Activated T-helper 2 cell treated with anti-CD3 and anti-CD28 coated beads, Interferon-gamma antibody, Interleukin-2, Interleukin-4, amounts not matched to agents 10 μg/mL and 5 μg/mL and 100 μg/mL, durations not matched to agents 14 hours and 24 hours and 36 hours (primary cell): ENCODE data around the gene PLXNA1. TPM values are rescaled to one million over a fixed set of nuclear protein-coding genes. Genes with fewer than 3 reads are reported as not detected.

ENCODE experiments used
- DNase-seq: peaks from one replicate; pipeline ENCODE4 v3.0.0; 2021; ENCODE audit warnings: low spot score
- H3K27ac Mint-ChIP-seq: one replicate; pipeline ENCODE4 v1.8.0; 2021; ENCODE audit warnings: mixed read lengths
- H3K27me3 Mint-ChIP-seq: one replicate; pipeline ENCODE4 v1.8.0; 2021; ENCODE audit warnings: low read depth, mixed read lengths
- H3K36me3 Mint-ChIP-seq: one replicate; pipeline ENCODE4 v1.8.0; 2021; ENCODE audit warnings: low read depth, mixed read lengths
- H3K4me1 Mint-ChIP-seq: one replicate; pipeline ENCODE4 v1.8.0; 2021; ENCODE audit warnings: low read depth, mixed read lengths
- H3K4me3 Mint-ChIP-seq: one replicate; pipeline ENCODE4 v1.8.0; 2021; ENCODE audit warnings: low read depth, mild to moderate bottlenecking, moderate library complexity, mixed read lengths
- H3K9me3 Mint-ChIP-seq: one replicate; pipeline ENCODE4 v1.8.0; 2021; ENCODE audit warnings: mixed read lengths
- intact Hi-C: fragments of 100-400 bp; cut with micrococcal nuclease; formaldehyde crosslinking; loops from one replicate; pipeline ENCODE4 v1.15.1; 2023
- total RNA-seq: library from RNA; stranded (reverse); gene quantifications from 2 replicates; pipeline ENCODE4 v1.2.3, GENCODE V29; 2022

The PLXNA1 gene
- total RNA-seq, 1 donor from 2014 or later: 18.9 TPM

DNA sequence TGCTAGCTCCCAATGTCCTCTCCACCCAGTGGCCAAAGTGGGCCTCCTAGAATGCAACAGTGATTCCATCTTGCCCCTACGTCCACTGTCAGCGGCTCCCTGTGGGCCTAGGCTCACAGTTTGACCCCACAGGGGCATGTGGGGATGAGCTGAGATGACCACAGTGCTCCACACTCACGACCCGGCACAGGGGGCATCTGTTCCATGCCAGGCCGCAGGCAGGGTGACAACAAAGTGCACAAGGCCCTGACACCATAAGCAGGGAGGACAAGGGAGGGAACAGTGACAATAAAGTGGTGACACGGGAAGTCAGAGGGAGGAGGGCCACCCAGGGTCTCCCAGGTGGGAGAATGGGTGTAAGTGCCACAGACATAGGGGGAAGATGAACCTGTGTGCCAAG is 5.1 kb upstream of the PLXNA1 start:
- Mint-ChIP-seq H3K4me3 (no peak overlapping the region), H3K36me3 (no peaks in the 10 kb centered on the region), H3K9me3 (peaks cover 17% of the 10 kb centered on the region), H3K27me3 (peaks cover 14% of the 10 kb centered on the region), H3K27ac (no peak overlapping the region), H3K4me1 (peaks cover 7% of the 10 kb centered on the region)
- intact Hi-C loops: no loop called here
- DNase-seq: no peak

DNA sequence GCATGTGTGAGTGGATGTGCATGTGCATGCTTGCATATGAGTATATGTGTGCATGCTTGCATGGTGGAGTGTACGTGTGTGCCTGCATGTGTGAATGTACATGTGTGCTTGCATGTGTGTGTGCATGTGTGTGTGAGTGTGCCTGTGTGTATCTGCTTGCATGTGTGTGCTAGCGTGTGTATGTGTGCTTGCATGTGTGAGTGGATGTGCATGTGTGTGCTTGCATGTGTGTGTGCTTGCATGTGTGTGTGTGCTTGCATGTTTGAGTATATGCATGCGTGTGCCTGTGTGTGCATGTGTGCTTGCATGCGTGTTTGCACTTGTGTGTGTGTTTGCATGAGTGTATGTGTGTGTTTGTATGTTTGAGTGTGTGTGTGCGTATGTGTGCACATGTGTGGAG is 4.6 kb upstream of the PLXNA1 start:
- DNase-seq: no peak
- no peak overlapping the region for H3K27ac Mint-ChIP-seq
- H3K4me3 Mint-ChIP-seq: no peak overlapping the region
- H3K9me3 Mint-ChIP-seq: peaks cover 17% of the 10 kb centered on the region
- peaks cover 7% of the 10 kb centered on the region for H3K4me1 Mint-ChIP-seq
- intact Hi-C loops: no loop called here
- peaks cover 14% of the 10 kb centered on the region for H3K27me3 Mint-ChIP-seq
- H3K36me3 Mint-ChIP-seq: no peaks in the 10 kb centered on the region

DNA sequence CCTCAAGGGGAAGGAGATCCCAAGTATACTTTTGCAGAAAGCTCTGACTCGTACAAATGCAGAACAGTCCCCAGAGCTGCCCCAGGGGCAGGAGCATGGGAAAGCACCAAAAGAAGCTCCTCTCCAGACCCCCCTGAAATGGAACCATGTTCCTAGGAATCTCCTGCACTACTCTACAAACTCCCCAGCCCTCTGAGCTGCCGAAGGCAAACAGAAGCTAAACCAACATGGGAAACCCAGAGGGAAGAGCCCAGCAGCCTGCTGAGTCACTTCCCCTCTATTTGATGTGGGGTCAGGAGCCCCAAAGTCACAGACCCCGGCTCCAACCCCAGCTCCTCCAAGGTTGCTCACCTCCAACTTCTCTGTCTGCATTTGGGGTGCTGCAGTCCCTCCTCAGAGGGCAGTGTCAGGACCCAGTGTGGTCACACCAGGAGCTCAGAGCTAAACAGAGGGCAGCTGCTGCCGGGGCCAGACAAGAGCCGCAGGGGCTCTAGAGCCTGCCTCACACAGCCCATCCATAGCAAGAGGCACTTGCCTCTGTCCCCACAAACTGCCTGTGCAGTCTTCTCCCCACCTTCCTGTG is 3.8 kb upstream of the PLXNA1 start:
- H3K36me3 Mint-ChIP-seq: no peaks in the 10 kb centered on the region
- peaks cover 15% of the 10 kb centered on the region for H3K9me3 Mint-ChIP-seq
- intact Hi-C loops: no loop called here
- DNase-seq: no peak
- H3K27me3 Mint-ChIP-seq: peaks cover 14% of the 10 kb centered on the region
- peaks cover 7% of the 10 kb centered on the region for H3K4me1 Mint-ChIP-seq
- H3K27ac Mint-ChIP-seq: no peak overlapping the region
- no peak overlapping the region for H3K4me3 Mint-ChIP-seq

DNA sequence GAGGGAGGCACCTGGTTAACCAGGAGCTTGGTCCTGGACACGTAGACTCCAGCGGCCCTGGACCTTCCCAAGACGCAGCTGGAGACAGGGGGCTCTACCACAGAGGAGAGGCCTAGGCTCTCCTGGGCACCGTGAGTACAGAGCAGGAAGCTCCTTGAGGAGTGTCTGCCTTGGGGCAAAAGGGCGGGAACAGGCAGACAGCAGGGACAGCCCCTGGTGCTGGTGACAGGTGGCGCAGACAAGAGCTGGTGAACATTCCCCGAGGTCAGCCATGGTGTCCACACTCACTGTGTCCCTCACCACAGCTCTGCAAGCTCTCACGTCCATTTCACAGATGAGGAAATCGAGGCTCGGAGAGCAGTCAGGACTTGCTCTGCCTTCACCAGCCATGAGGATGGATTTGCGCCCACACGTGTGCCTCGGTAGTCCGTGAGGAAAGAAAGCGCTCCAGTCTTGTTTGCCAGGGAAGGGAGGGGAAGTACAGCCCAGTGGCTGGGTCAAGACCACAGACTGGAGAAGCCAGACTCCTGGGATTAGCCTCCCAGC is 2.6 kb upstream of the PLXNA1 start:
- H3K4me3 Mint-ChIP-seq: no peak overlapping the region
- intact Hi-C loops: loop anchor here (5.0 to 10.0 kb wide), 4 partner anchors 278 to 1144 kb away; partner anchors contain the start of genes CHCHD6, RUVBL1 and ZXDC
- no peak for DNase-seq
- no peak overlapping the region for H3K27ac Mint-ChIP-seq
- H3K27me3 Mint-ChIP-seq: peaks cover 11% of the 10 kb centered on the region
- peaks cover 7% of the 10 kb centered on the region for H3K4me1 Mint-ChIP-seq
- H3K9me3 Mint-ChIP-seq: peaks cover 3% of the 10 kb centered on the region
- no peaks in the 10 kb centered on the region for H3K36me3 Mint-ChIP-seq

DNA sequence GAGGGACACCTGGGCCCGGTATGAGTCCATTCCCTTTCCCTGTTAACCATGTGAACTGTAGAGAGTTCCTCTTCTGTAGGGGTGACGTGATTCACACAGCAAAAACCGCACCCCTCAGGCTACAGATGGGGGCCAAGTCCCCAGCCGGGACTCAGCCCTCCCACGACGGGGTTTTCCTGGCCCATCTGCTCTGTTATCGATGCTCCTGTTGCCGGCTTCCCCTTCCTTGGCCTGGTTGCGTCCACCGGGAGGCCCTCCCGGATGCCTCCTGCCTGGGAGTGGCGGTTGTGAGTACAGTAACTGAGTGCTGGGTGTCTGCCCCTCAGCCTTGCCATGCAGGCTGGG is 817 bp upstream of the PLXNA1 start:
- intact Hi-C loops: loop anchor here (1.0 to 10.0 kb wide), 6 partner anchors 71 to 1143 kb away; partner anchors contain the start of genes CHCHD6, RUVBL1 and ZXDC
- Mint-ChIP-seq H3K27me3 (peaks cover 11% of the 10 kb centered on the region), H3K27ac (peak overlapping the region; percentile 71), H3K4me3 (peak overlapping the region; percentile 76), H3K4me1 (peaks cover 7% of the 10 kb centered on the region), H3K36me3 (no peaks in the 10 kb centered on the region), H3K9me3 (no peaks in the 10 kb centered on the region)
- DNase-seq: no peak

DNA sequence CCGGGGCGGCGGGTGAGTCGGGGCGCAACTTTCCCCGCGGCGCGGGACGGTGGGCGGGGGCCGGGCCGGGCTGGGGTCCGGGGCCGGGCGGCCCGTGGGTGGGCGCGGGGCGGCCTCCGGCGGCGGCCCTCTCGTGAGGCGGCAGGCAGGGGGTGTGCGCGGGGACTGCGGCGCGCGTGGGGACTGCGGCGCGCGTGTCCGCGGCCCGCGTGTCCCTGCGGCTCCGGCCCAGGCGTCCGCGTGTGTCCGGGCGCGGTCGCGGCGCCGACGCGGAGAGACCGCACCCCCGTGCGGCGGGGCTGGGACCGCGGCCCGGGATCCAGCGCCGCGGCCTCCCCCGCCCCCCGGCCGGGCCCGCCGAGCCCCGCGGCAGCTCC is 349 bp downstream of the PLXNA1 start:
- Mint-ChIP-seq H3K4me3 (no peak overlapping the region), H3K27me3 (peaks cover 9% of the 10 kb centered on the region), H3K27ac (no peak overlapping the region), H3K4me1 (peaks cover 7% of the 10 kb centered on the region), H3K36me3 (no peaks in the 10 kb centered on the region), H3K9me3 (no peaks in the 10 kb centered on the region)
- intact Hi-C loops: loop anchor here (5.0 to 10.0 kb wide), 4 partner anchors 281 to 1142 kb away; partner anchors contain the start of genes CHCHD6, RUVBL1 and ZXDC
- no peak for DNase-seq

DNA sequence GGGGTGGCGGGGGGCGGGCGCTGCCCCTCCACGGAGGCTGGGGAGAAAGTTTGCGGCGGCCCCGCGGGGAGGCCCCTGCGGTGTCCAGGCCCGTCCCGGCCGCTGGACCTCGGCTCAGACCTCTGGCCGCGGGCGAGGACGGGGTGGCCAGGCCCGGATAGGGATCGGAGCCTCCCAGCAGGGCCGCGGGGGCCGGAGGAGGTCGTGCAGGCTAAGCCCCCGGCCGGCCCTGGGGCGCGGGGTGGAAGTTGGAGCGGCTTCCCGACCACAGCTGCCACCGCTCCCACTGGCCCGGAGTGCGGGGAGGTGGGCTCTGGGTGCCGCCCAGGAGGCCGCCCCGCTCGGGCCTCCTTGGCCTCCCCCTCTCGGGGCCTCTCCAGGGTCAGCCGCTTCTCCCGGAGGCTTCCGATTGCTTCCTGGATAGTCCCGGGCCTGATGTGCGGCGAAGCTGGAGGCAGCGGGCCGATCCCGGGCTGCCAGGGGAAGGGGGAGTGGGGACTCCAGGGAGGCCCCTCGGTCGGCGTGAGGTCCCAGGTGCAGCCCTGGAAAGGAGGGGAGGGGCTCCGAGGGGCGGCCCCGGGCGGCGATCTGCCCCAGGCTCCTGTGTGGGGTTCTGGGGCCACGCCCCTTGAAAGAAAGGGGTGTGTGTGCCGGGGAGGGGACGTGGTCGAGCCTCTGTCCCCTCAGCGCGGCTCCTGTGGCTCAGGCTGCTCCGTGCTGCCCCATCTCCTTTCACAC is 907 bp downstream of the PLXNA1 start:
- Mint-ChIP-seq H3K4me1 (peaks cover 7% of the 10 kb centered on the region), H3K27ac (no peak overlapping the region), H3K36me3 (no peaks in the 10 kb centered on the region), H3K4me3 (peak overlapping the region; percentile 26), H3K27me3 (peaks cover 5% of the 10 kb centered on the region), H3K9me3 (no peaks in the 10 kb centered on the region)
- intact Hi-C loops: loop anchor here (5.0 to 10.0 kb wide), 4 partner anchors 282 to 1141 kb away; partner anchors contain the start of genes CHCHD6, RUVBL1 and ZXDC
- DNase-seq: no peak

DNA sequence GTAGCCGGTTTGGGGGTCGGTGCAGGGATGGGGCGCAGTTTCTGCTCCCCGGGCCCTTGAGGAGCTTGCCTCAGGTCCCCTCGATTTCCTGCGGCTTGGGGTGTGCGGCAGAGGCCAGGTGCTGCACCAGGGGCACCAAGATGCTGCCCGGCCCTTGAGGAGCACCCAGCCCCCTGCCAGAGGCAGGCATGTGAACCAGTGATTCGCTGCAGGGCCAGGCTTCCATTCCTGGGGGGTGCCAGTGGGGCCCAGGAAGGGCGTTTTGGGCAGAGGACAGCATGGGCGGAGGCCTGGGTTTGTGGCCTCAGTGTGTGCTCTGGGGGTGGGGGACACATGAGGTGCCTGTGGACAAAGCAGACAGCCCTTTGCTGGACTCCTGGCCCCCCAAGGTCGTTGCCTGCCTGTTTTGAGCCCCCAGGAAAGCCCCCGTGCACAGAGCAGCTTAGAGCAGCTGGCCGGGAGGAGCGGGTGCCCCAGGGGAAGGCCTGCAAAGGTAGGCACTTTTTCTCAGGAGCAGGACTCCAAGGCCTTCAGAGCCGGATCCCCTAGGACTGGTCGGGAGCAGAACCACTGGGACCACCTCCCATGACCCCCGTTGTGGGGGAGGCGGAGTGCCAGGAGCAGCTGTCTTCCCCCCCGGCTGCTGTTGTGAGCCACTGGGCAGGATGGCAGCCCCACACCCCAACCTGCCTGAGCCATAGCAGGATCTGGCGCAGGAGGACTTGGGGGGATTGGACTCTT is 1.6 kb downstream of the PLXNA1 start:
- DNase-seq: no peak
- Mint-ChIP-seq H3K9me3 (no peaks in the 10 kb centered on the region), H3K27ac (no peak overlapping the region), H3K4me1 (peaks cover 7% of the 10 kb centered on the region), H3K36me3 (no peaks in the 10 kb centered on the region), H3K4me3 (peak overlapping the region; percentile 2), H3K27me3 (peaks cover 5% of the 10 kb centered on the region)
- intact Hi-C loops: loop anchor here (5.0 to 10.0 kb wide), 4 partner anchors 282 to 1140 kb away; partner anchors contain the start of genes CHCHD6, RUVBL1 and ZXDC

DNA sequence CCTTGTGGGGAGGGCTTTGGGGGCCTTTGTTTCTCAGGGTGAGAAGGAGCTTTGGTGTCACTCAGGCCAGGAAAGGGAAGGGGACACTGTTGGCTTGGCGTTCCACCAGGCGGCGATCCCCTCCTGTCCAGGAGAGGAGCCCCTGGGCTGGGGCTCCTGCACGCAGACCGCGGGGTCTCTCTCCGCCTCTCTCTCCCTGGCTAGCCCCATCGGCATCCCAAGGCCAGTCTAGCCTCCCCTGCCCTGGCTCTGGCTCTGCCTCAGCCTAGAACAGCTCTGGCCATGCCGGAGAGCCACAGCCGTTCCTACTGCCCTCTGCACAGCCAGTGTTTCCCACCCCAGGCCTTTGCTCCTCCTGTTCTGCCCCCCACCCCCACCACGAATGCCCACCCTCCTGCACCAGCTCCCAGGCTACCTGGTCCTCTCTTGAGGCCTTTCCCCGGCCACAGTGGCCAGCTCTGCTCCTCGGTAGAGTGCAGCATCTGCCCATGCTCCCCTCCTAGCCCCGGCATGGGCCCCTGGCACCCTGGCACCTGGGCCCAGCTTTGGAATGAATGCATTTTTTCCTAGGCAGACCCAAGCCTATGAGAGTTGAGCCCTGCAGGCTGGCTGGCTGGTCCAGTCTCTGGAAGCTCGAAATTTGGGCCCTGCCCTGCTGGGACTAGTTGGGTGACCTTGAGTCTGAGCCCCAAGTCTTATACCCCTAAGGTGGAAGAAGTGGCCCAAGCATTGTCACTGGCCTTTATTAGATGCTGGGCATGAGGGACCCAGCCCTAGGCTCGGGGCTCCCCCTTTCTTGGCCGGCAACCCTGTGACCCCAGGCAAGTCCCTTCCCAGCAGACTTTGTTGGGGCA is 2.4 kb downstream of the PLXNA1 start:
- Mint-ChIP-seq H3K27me3 (peaks cover 1% of the 10 kb centered on the region), H3K4me3 (peak overlapping the region; percentile 33), H3K36me3 (no peaks in the 10 kb centered on the region), H3K9me3 (no peaks in the 10 kb centered on the region), H3K4me1 (peaks cover 7% of the 10 kb centered on the region), H3K27ac (no peak overlapping the region)
- intact Hi-C loops: loop anchor here (10.0 kb wide), 1 partner anchor 1139 kb away; the partner anchor contains the start of gene RUVBL1
- no peak for DNase-seq

DNA sequence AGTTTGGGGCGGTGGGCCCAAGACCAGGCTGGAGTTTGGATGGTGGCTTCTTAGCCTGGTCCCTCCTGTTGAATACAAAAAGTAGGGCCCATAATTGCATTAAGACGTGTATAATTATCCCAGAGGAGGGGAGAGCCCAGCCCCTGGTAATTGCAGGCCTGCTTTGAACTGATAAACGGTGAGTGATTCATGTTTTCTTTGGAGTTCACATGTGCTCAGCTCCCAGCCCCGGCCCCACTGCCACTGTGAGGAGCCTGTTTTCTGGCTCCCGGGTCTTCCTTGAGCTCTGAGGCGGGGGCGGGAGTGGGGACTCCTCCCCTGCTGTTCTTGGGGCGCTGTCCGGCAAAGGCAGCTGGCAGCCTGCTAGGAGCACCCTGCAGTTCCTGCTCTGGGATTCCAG is 3.1 kb downstream of the PLXNA1 start:
- Mint-ChIP-seq H3K36me3 (no peaks in the 10 kb centered on the region), H3K4me1 (peaks cover 7% of the 10 kb centered on the region), H3K4me3 (no peak overlapping the region), H3K27me3 (peaks cover 1% of the 10 kb centered on the region), H3K9me3 (no peaks in the 10 kb centered on the region), H3K27ac (no peak overlapping the region)
- DNase-seq: no peak
- intact Hi-C loops: loop anchor here (10.0 kb wide), 1 partner anchor 1139 kb away; the partner anchor contains the start of gene RUVBL1

DNA sequence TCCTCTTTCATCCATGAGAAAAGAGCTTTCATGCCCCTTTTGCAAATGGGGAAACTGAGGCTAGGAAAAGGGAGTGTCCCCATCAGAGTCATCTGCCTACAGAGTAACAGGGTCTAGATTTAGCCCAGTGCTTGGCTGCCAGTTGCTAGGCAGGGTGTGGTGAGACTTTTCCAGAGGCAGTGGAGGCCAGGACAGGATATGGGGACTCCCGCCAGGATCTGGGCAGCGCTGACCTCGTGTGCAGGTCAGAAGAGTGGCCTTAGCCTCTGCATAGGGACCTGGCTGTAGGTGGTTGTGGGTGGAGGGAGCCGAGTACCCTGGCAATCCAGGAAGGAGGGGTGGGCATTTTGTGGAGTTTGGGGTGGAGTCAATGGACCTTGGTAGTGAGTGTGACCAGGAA is 4.2 kb downstream of the PLXNA1 start:
- Mint-ChIP-seq H3K9me3 (no peaks in the 10 kb centered on the region), H3K27me3 (peaks cover 1% of the 10 kb centered on the region), H3K27ac (no peak overlapping the region), H3K4me3 (no peak overlapping the region), H3K36me3 (no peaks in the 10 kb centered on the region), H3K4me1 (peaks cover 3% of the 10 kb centered on the region)
- intact Hi-C loops: loop anchor here (10.0 kb wide), 1 partner anchor 1138 kb away; the partner anchor contains the start of gene RUVBL1
- DNase-seq: no peak

DNA sequence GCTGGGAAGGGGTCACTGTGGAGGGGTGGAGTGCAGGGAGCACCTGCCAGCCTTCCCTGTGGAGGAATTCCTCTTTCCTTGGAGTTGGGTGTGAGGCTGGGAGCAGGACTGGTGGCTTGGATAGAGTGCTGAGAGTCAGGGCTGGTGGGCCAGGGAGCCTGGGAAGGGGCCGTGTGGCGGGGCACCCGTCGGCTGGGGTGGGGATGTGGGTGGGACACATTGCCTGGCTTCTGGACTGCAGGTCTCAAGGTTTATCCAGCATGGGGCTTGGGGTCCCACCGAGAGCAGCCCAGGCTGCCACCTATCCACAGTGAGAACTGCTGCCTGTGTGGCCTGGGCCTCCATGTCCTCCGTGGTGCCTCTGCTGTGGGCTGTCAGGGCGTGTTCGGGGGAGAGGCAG is 4.7 kb downstream of the PLXNA1 start:
- DNase-seq: no peak
- H3K4me3 Mint-ChIP-seq: no peak overlapping the region
- no peaks in the 10 kb centered on the region for H3K36me3 Mint-ChIP-seq
- peaks cover 1% of the 10 kb centered on the region for H3K27me3 Mint-ChIP-seq
- H3K27ac Mint-ChIP-seq: no peak overlapping the region
- H3K9me3 Mint-ChIP-seq: no peaks in the 10 kb centered on the region
- intact Hi-C loops: loop anchor here (10.0 kb wide), 1 partner anchor 1137 kb away; the partner anchor contains the start of gene RUVBL1
- no peaks in the 10 kb centered on the region for H3K4me1 Mint-ChIP-seq
